Ascending aorta (tissue), 2 donors: ENCODE measurements around the gene COL13A1. TPM values are rescaled to one million over a fixed set of nuclear protein-coding genes. Genes with fewer than 3 reads are reported as not detected.

Experiments
- DNase-seq, 2 donors: peaks; one replicate each; pipeline ENCODE4 v3.0.0-alpha.2; 2019; ENCODE audit warnings: low spot score in 2 of 2
- H3K27ac ChIP-seq, 2 donors: fragments of 200-600 bp; sonication (generic); one replicate each; pipeline ENCODE4 v1.5.1; 2016 to 2017; ENCODE audit warnings: mild to moderate bottlenecking in 1 of 2
- H3K27me3 ChIP-seq: fragments of 200-600 bp; sonication (generic); one replicate; pipeline ENCODE4 v1.5.1; 2017
- H3K36me3 ChIP-seq, 2 donors: fragments of 200-600 bp; sonication (generic); one replicate each; pipeline ENCODE4 v1.5.1; 2016
- H3K4me1 ChIP-seq, 2 donors: fragments of 200-600 bp; sonication (generic); one replicate each; pipeline ENCODE4 v1.5.1; 2016 to 2017; ENCODE audit warnings: mild to moderate bottlenecking in 1 of 2
- H3K4me3 ChIP-seq, 2 donors: fragments of 200-600 bp; sonication (generic); one replicate each; pipeline ENCODE4 v1.5.1; 2016 to 2017; ENCODE audit warnings: mild to moderate bottlenecking in 1 of 2
- H3K9me3 ChIP-seq, 2 donors: fragments of 200-600 bp; sonication (generic); one replicate each; pipeline ENCODE4 v1.5.1; 2016
- intact Hi-C: fragments of 100-400 bp; cut with DNase I; formaldehyde crosslinking; loops from one replicate; pipeline ENCODE4 v1.15.1; 2023
- total RNA-seq: library from RNA; depleted of rRNA; stranded (reverse); fragments of >200 nt; gene quantifications from one replicate; pipeline ENCODE4 v1.1.0, GENCODE V29; 2016
- TF ChIP-seq, protein P1 (sequence below), 3 experiments: fragments of 200-600 bp in 2 of 3; fragments of 450-650 bp in 1 of 3; sonication (generic) in 2 of 3; IDR thresholded peaks; one replicate each; pipeline ENCODE4 v1.5.1; 2016 to 2019; ENCODE audit warnings: antibody characterized with exemption in 3 of 3, mild to moderate bottlenecking in 1 of 3, moderate library complexity in 1 of 3

Gene COL13A1
- total RNA-seq, 1 donor from 2014 or later: 8.0 TPM

DNA sequence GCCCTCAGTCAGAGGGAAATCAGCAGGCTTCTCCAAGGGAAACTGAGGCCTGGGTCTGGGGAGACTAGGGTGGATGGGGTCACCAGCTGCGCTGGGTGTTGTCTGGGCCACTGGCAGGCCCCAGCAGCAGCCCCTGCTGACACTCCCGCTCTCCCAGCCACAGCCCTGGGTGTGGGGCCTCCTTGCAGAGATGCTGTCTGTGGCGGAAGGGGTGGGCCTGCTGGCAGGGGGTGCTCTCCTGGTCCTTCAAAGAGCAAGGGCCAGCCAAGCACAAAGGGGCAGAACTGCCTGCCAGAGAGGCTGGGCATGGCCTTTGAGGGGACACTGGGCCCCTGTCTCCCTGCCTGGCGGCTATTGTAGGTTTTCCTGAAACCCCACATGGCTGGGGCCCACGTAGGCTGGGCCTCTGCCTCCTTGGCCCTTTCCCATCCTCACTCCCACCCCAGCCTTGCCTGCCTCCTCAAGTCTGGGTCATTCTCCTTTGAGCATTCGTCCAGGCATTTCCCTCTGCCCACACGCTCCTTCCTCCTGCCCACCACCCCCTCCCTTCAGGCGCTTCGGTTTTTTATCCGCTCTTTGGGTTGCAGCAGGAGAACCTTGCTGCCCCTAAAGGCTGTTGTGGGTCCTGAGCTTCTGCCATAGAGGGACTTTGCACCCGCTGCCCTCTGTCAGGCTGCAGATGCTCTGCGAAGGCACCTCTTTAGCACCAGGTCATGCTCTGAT lies 9.1 kb downstream of the COL13A1 start:
- Histone ChIP-seq H3K36me3 (no peaks in the 10 kb centered on the region), H3K9me3 (no peaks in the 10 kb centered on the region), H3K27ac (no peak overlapping the region), H3K4me1 (no peaks in the 10 kb centered on the region), H3K27me3 (no peaks in the 10 kb centered on the region), H3K4me3 (no peak overlapping the region)
- DNase-seq: no peak
- TF ChIP-seq, protein P1, sequence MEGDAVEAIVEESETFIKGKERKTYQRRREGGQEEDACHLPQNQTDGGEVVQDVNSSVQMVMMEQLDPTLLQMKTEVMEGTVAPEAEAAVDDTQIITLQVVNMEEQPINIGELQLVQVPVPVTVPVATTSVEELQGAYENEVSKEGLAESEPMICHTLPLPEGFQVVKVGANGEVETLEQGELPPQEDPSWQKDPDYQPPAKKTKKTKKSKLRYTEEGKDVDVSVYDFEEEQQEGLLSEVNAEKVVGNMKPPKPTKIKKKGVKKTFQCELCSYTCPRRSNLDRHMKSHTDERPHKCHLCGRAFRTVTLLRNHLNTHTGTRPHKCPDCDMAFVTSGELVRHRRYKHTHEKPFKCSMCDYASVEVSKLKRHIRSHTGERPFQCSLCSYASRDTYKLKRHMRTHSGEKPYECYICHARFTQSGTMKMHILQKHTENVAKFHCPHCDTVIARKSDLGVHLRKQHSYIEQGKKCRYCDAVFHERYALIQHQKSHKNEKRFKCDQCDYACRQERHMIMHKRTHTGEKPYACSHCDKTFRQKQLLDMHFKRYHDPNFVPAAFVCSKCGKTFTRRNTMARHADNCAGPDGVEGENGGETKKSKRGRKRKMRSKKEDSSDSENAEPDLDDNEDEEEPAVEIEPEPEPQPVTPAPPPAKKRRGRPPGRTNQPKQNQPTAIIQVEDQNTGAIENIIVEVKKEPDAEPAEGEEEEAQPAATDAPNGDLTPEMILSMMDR (IDR thresholded peaks at IDR 0.05): no peak
- intact Hi-C loops: no loop called here

DNA sequence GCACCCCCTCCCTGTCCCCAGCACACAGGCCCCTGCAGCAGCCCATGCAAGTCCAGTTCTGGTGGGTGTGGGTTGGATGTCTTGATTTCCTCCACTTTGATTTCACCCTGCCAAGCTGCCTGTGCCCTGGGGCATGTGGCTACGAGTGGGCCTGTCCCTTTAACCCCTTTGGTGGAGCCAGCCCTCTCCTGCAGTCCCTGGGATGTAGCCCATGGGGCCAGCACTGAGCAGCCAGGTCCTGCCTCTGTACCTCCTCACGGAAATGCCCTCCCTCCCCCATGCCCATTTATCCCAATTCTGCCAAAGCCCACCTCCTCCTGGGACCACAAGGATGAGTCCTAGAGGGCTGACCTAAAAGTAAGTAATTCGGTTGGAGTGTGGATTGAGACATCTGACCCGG lies 11.9 kb downstream of the COL13A1 start:
- DNase-seq: no peak
- no peak overlapping the region for H3K27ac ChIP-seq
- H3K27me3 ChIP-seq: no peaks in the 10 kb centered on the region
- TF ChIP-seq, protein P1 (IDR thresholded peaks at IDR 0.05): no peak
- no peaks in the 10 kb centered on the region for H3K36me3 ChIP-seq
- H3K4me3 ChIP-seq: no peak overlapping the region
- no peaks in the 10 kb centered on the region for H3K9me3 ChIP-seq
- intact Hi-C loops: no loop called here
- no peaks in the 10 kb centered on the region for H3K4me1 ChIP-seq

DNA sequence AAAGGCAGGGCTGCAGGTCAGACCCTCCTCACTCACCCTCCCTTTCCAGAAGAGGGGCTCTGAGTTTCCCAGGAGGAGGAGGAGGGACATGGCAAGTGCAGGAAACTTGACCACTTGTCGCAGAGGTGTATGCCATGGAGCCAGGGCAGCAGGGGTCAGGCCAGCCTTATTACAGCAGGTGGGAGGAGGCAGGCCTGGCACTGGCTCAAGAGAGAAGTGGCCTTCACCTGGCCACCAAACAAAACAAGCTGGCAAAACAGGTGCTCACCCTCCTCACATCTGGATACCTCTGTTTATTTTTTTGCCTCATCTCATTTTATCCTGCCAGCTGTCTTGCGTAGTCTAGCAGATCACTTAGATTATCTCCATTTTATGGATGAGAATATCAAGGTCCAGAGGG lies 12.5 kb downstream of the COL13A1 start:
- no peaks in the 10 kb centered on the region for H3K36me3 ChIP-seq
- TF ChIP-seq, protein P1 (IDR thresholded peaks at IDR 0.05): no peak
- no peaks in the 10 kb centered on the region for H3K9me3 ChIP-seq
- H3K27ac ChIP-seq: no peak overlapping the region
- no peaks in the 10 kb centered on the region for H3K4me1 ChIP-seq
- no peak for DNase-seq
- no peak overlapping the region for H3K4me3 ChIP-seq
- no peaks in the 10 kb centered on the region for H3K27me3 ChIP-seq
- intact Hi-C loops: no loop called here

DNA sequence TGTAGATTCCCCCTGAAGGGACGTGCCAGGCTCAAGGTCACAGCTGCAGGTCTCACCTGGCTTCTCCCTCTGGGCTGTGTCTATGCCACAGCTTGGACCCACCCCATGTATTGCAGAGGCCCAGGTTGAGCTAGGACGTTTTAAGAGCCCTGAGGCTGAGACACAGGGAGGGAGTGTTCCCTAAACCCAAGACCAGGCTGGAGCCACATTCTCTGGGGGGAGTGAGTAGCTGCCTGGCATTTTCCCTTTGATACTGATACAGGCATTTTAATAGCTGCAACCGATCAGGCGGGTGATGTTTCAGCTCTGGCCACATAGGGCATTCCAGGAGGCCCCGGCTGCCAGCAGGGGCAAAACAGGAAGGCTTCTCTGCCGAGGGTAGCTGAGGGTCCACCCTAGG lies 13.4 kb downstream of the COL13A1 start:
- intact Hi-C loops: no loop called here

DNA sequence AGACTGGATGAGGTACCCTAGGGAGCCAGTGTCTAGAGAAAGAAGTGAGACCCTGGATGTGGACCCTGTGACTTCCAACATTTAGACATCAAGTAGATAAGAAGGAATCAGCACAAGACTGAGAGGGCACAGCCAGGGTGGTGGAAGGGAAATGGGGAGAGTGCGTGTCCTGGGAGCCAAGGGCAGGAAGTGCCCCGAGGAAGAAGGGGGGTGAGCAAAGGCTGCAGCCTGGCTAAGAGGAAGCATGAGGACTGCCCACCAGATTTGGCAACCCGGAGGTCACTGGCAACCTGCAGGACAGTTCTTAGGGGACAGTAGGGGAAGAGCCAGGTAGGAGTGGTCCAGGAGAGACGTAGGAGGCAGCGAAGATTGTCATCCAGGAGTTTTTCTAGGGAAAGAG lies 14.8 kb downstream of the COL13A1 start:
- DNase-seq: no peak
- Histone ChIP-seq H3K27ac (no peak overlapping the region), H3K4me1 (no peaks in the 10 kb centered on the region), H3K9me3 (no peaks in the 10 kb centered on the region), H3K4me3 (no peak overlapping the region), H3K36me3 (no peaks in the 10 kb centered on the region), H3K27me3 (no peaks in the 10 kb centered on the region)
- TF ChIP-seq, protein P1 (IDR thresholded peaks at IDR 0.05): no peak
- intact Hi-C loops: no loop called here

More for the DNA sequence above, 13.4 kb downstream of the COL13A1 start:
- no peaks in the 10 kb centered on the region for H3K4me1 ChIP-seq
- H3K27me3 ChIP-seq: no peaks in the 10 kb centered on the region
- TF ChIP-seq, protein P1 (IDR thresholded peaks at IDR 0.05): no peak
- no peaks in the 10 kb centered on the region for H3K9me3 ChIP-seq
- H3K4me3 ChIP-seq: no peak overlapping the region
- no peaks in the 10 kb centered on the region for H3K36me3 ChIP-seq
- H3K27ac ChIP-seq: no peak overlapping the region
- DNase-seq: no peak
